ENCODE results near the gene MAF. TPM values are rescaled to one million over a fixed set of nuclear protein-coding genes. Genes with fewer than 3 reads are reported as not detected.

Gene MAF
- total RNA-seq, 1 experiment from 2014 or later, result 0.06 TPM

DNA sequence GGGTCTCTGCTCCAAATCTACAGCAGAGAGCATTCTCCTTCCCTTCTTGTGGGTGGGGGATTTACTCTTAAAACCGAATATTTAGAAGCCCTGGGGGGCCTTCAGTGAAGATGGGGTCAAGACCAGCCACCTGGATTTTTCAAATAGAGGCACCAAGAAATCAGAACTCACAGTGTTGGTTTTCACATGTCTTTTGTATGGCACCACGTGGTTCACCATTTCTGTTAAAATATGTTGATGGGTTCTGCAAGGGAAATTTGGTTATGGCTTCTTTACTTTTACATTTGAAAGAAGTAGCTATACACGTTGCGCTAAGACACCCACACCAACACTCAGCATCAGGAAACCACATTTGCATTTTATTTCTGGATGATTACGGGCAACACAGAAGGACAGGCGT is 17.7 kb downstream of the MAF start:
- peaks cover 62% of the 10 kb centered on the region for H3K27me3 ChIP-seq (replicated peaks; ENCODE audit: insufficient read depth, low read depth, low read length, poor library complexity)
- intact Hi-C loops (cut with micrococcal nuclease; ENCODE audit: unreplicated experiment), result no loop called here
- CTCF ChIA-PET, result no interaction called here
- H3K36me3 ChIP-seq (ENCODE audit: insufficient read depth, low read length, poor library complexity, severe bottlenecking), result no peaks in the 10 kb centered on the region
- BruUV-seq (replicated peaks), result no TSS peak
- no peak for TF ChIP-seq CTCF (conservative IDR thresholded peaks at IDR 0.05; ENCODE audit: low read depth, low read length)
- TF ChIP-seq EZH2 (IDR thresholded peaks at IDR 0.05; ENCODE audit: borderline replicate concordance, low read depth, low read length, poor library complexity, severe bottlenecking), result no peak
- no peaks in the 10 kb centered on the region for H3K9me3 ChIP-seq (ENCODE audit: low read depth, low read length, poor library complexity, severe bottlenecking)
- H3K4me1 ChIP-seq (ENCODE audit: insufficient read depth, low read length, poor library complexity, severe bottlenecking), result no peaks in the 10 kb centered on the region
- no peak overlapping the region for H3K27ac ChIP-seq (ENCODE audit: low read depth, low read length, poor library complexity, severe bottlenecking)
- no peak for DNase-seq (ENCODE audit: low spot score)
- H3K4me3 ChIP-seq (ENCODE audit: low read depth, low read length, poor library complexity, severe bottlenecking), result no peak overlapping the region
- POLR2A ChIA-PET (ENCODE audit: low non-redundant PET), result no interaction called here

- Histone ChIP-seq H3K27me3 (replicated peaks; ENCODE audit: insufficient read depth, low read depth, low read length, poor library complexity) (peaks cover 45% of the 10 kb centered on the region), H3K9me3 (ENCODE audit: low read depth, low read length, poor library complexity, severe bottlenecking) (no peaks in the 10 kb centered on the region), H3K27ac (ENCODE audit: low read depth, low read length, poor library complexity, severe bottlenecking) (no peak overlapping the region), H3K4me3 (ENCODE audit: low read depth, low read length, poor library complexity, severe bottlenecking) (no peak overlapping the region), H3K36me3 (ENCODE audit: insufficient read depth, low read length, poor library complexity, severe bottlenecking) (no peaks in the 10 kb centered on the region), H3K4me1 (ENCODE audit: insufficient read depth, low read length, poor library complexity, severe bottlenecking) (no peaks in the 10 kb centered on the region)
- ChIA-PET POLR2A (ENCODE audit: low non-redundant PET) (no interaction called here), CTCF (no interaction called here)
- intact Hi-C loops (cut with micrococcal nuclease; ENCODE audit: unreplicated experiment), result no loop called here
- DNase-seq (ENCODE audit: low spot score), result no peak
- BruUV-seq (replicated peaks), result no TSS peak
- TF ChIP-seq CTCF (conservative IDR thresholded peaks at IDR 0.05; ENCODE audit: low read depth, low read length) (no peak), EZH2 (IDR thresholded peaks at IDR 0.05; ENCODE audit: borderline replicate concordance, low read depth, low read length, poor library complexity, severe bottlenecking) (no peak)
Observed at GRCh38 chr16:79580453-79581191, 19.9 kb downstream of the MAF start.

GRCh38 chr16:79576602-79577001 is 23.9 kb downstream of the MAF start:
- ChIA-PET POLR2A (ENCODE audit: low non-redundant PET) (no interaction called here), CTCF (no interaction called here)
- TF ChIP-seq CTCF (conservative IDR thresholded peaks at IDR 0.05; ENCODE audit: low read depth, low read length) (no peak), EZH2 (IDR thresholded peaks at IDR 0.05; ENCODE audit: borderline replicate concordance, low read depth, low read length, poor library complexity, severe bottlenecking) (no peak)
- Histone ChIP-seq H3K36me3 (ENCODE audit: insufficient read depth, low read length, poor library complexity, severe bottlenecking) (no peaks in the 10 kb centered on the region), H3K4me3 (ENCODE audit: low read depth, low read length, poor library complexity, severe bottlenecking) (no peak overlapping the region), H3K27ac (ENCODE audit: low read depth, low read length, poor library complexity, severe bottlenecking) (no peak overlapping the region), H3K4me1 (ENCODE audit: insufficient read depth, low read length, poor library complexity, severe bottlenecking) (no peaks in the 10 kb centered on the region), H3K27me3 (replicated peaks; ENCODE audit: insufficient read depth, low read depth, low read length, poor library complexity) (peaks cover 12% of the 10 kb centered on the region), H3K9me3 (ENCODE audit: low read depth, low read length, poor library complexity, severe bottlenecking) (peaks cover 5% of the 10 kb centered on the region)
- intact Hi-C loops (cut with micrococcal nuclease; ENCODE audit: unreplicated experiment), result no loop called here
- no peak for DNase-seq (ENCODE audit: low spot score)
- no TSS peak for BruUV-seq (replicated peaks)

Data from A673 (cell line).